ENCODE results near the gene WDR76.

WDR76 gene

GRCh38 chr15:43845421-43845820, 18.6 kb downstream of the WDR76 start:
- H3K36me3 ChIP-seq (ENCODE audit: low read length): peaks cover 57% of the 10 kb centered on the region
- H3K4me3 ChIP-seq (ENCODE audit: insufficient read depth, low read length, poor library complexity, severe bottlenecking): no peak overlapping the region
- H3K27ac ChIP-seq (ENCODE audit: low read depth, low read length): no peak overlapping the region
- H3K79me2 ChIP-seq (ENCODE audit: insufficient read depth, low read length): peaks cover 54% of the 10 kb centered on the region
- peaks cover 15% of the 10 kb centered on the region; the same call in 1 of the 2 replicates for H3F3A ChIP-seq (ENCODE audit: insufficient read depth)
- no peak overlapping the region for H3K9ac ChIP-seq (ENCODE audit: low read length)
- H4K20me1 ChIP-seq (ENCODE audit: low read depth, low read length): peaks cover 15% of the 10 kb centered on the region; the same call in 1 of the 2 replicates
- H3K4me2 ChIP-seq (ENCODE audit: low read depth, low read length, poor library complexity, severe bottlenecking): no peak overlapping the region
- H3K9me3 ChIP-seq (ENCODE audit: insufficient read depth, low read length): no peaks in the 10 kb centered on the region
- H3K9me2 ChIP-seq (replicated peaks; ENCODE audit: insufficient read depth, low read length): no peaks in the 10 kb centered on the region
- no peak for TF ChIP-seq EZH2phosphoT487 (conservative IDR thresholded peaks at IDR 0.05; ENCODE audit: low read length)
- TF ChIP-seq CTCF (IDR thresholded peaks at IDR 0.05; ENCODE audit: insufficient read depth, low read length, poor library complexity, severe bottlenecking): no peak
- H2AFZ ChIP-seq (ENCODE audit: low read depth, low read length, severe bottlenecking): no peak overlapping the region
- H3K27me3 ChIP-seq (ENCODE audit: low read length): no peaks in the 10 kb centered on the region

- peaks cover 58% of the 10 kb centered on the region for H3K36me3 ChIP-seq (ENCODE audit: low read length)
- peaks cover 41% of the 10 kb centered on the region for H3K79me2 ChIP-seq (ENCODE audit: insufficient read depth, low read length)
- no peak overlapping the region for H3K4me3 ChIP-seq (ENCODE audit: insufficient read depth, low read length, poor library complexity, severe bottlenecking)
Observed at GRCh38 chr15:43851251-43851650, 24.4 kb downstream of the WDR76 start.

GRCh38 chr15:43852607-43853006, 25.8 kb downstream of the WDR76 start:
- H3K4me2 ChIP-seq (ENCODE audit: low read depth, low read length, poor library complexity, severe bottlenecking): no peak overlapping the region
- TF ChIP-seq CTCF (IDR thresholded peaks at IDR 0.05; ENCODE audit: insufficient read depth, low read length, poor library complexity, severe bottlenecking): no peak
- no peak for TF ChIP-seq EZH2phosphoT487 (conservative IDR thresholded peaks at IDR 0.05; ENCODE audit: low read length)
- no peak overlapping the region for H3K27ac ChIP-seq (ENCODE audit: low read depth, low read length)
- no peaks in the 10 kb centered on the region for H3K9me3 ChIP-seq (ENCODE audit: insufficient read depth, low read length)
- peaks cover 21% of the 10 kb centered on the region; the same call in 1 of the 2 replicates for H3F3A ChIP-seq (ENCODE audit: insufficient read depth)
- H4K20me1 ChIP-seq (ENCODE audit: low read depth, low read length): peaks cover 10% of the 10 kb centered on the region
- peaks cover 41% of the 10 kb centered on the region for H3K79me2 ChIP-seq (ENCODE audit: insufficient read depth, low read length)
- no peaks in the 10 kb centered on the region for H3K9me2 ChIP-seq (replicated peaks; ENCODE audit: insufficient read depth, low read length)
- H3K9ac ChIP-seq (ENCODE audit: low read length): no peak overlapping the region
- no peak overlapping the region for H2AFZ ChIP-seq (ENCODE audit: low read depth, low read length, severe bottlenecking)
- no peak overlapping the region for H3K4me3 ChIP-seq (ENCODE audit: insufficient read depth, low read length, poor library complexity, severe bottlenecking)
- no peaks in the 10 kb centered on the region for H3K27me3 ChIP-seq (ENCODE audit: low read length)
- peaks cover 62% of the 10 kb centered on the region for H3K36me3 ChIP-seq (ENCODE audit: low read length)

More at GRCh38 chr15:43851251-43851650, 24.4 kb downstream of the WDR76 start:
- TF ChIP-seq CTCF (IDR thresholded peaks at IDR 0.05; ENCODE audit: insufficient read depth, low read length, poor library complexity, severe bottlenecking) (no peak), EZH2phosphoT487 (conservative IDR thresholded peaks at IDR 0.05; ENCODE audit: low read length) (no peak)
- H3K9me3 ChIP-seq (ENCODE audit: insufficient read depth, low read length): no peaks in the 10 kb centered on the region
- H3K4me2 ChIP-seq (ENCODE audit: low read depth, low read length, poor library complexity, severe bottlenecking): no peak overlapping the region
- H3K27me3 ChIP-seq (ENCODE audit: low read length): no peaks in the 10 kb centered on the region
- no peak overlapping the region for H3K9ac ChIP-seq (ENCODE audit: low read length)
- H4K20me1 ChIP-seq (ENCODE audit: low read depth, low read length): peaks cover 8% of the 10 kb centered on the region
- H3F3A ChIP-seq (ENCODE audit: insufficient read depth): peaks cover 9% of the 10 kb centered on the region; the same call in 1 of the 2 replicates
- no peak overlapping the region for H3K27ac ChIP-seq (ENCODE audit: low read depth, low read length)
- no peaks in the 10 kb centered on the region for H3K9me2 ChIP-seq (replicated peaks; ENCODE audit: insufficient read depth, low read length)
- H2AFZ ChIP-seq (ENCODE audit: low read depth, low read length, severe bottlenecking): no peak overlapping the region
